KOPT-K1 (cell line): ENCODE measurements around the gene ICAM2.

Experiments
- H3K27ac ChIP-seq: fragments of 200-600 bp; sonication (generic); 2 replicates; pipeline ENCODE4 v1.5.1; 2016; ENCODE audit warnings: antibody characterized with exemption, mild to moderate bottlenecking, low read depth, low read length; ENCODE audit not compliant: poor library complexity, severe bottlenecking
- H3K36me3 ChIP-seq: fragments of 200-600 bp; sonication (generic); 2 replicates; pipeline ENCODE4 v1.5.1; 2017; ENCODE audit warnings: antibody characterized with exemption, mild to moderate bottlenecking, low read length, moderate library complexity; ENCODE audit not compliant: insufficient read depth
- H3K9me3 ChIP-seq: fragments of 200-600 bp; sonication (generic); 2 replicates; pipeline ENCODE4 v1.5.1; 2017; ENCODE audit warnings: antibody characterized with exemption, low read length, mild to moderate bottlenecking; ENCODE audit not compliant: insufficient read depth, poor library complexity, severe bottlenecking

Gene ICAM2

DNA sequence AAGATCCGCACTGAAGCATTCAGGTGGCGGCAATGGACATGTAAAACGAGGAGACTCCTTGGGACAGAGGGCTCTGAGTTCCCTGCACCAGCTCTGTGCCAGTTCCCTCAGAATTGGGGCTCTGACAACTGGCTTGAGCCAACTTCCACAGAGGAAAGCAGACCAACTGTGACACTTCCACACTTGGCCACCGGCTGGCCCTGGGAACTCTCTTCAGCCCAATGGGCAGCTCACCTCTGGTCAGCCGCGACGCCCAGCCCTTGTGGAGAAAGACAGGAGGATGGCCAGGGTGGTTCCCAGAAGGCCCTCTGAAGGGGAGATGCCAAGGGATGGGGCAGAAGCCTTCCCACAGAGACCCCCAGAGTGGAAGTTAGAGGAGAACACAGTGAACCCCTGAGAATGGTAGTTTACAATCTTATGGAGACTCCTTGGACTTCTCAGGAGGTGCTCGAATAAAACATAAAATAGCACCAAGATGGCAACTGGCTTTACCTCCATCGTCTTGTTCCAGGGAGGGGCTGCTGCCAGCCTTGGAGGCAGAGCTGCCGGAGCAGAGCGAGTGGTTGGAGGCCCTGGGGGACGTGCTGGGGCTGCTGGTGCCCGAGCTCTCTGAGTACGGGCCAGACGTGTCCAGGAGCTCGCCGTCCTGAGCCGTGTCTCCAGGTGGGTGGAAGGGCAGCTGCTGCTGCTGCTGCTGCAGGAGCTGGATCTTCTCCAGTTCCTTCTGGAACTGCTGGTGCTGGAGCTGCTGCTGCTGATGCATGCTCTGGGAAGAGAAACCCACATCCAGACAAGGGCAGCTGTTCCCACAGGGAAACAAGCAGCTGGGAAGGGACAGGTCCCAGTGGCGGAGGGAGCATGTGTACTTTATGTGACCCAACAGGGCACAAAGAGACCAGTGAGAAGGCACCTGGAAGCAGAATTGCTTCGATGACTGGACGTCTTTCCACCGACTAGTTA is 35.0 kb upstream of the ICAM2 start:
- Histone ChIP-seq H3K27ac (no peak overlapping the region), H3K9me3 (no peaks in the 10 kb centered on the region)

GRCh38 chr17:64054304-64054703 is 33.9 kb upstream of the ICAM2 start:
- Histone ChIP-seq H3K36me3 (peaks cover 98% of the 10 kb centered on the region), H3K9me3 (no peaks in the 10 kb centered on the region), H3K27ac (no peak overlapping the region)

More for the DNA sequence above, 35.0 kb upstream of the ICAM2 start:
- peaks cover 98% of the 10 kb centered on the region for H3K36me3 ChIP-seq

GRCh38 chr17:64053101-64053500 is 32.7 kb upstream of the ICAM2 start:
- no peaks in the 10 kb centered on the region for H3K9me3 ChIP-seq
- peaks cover 99% of the 10 kb centered on the region for H3K36me3 ChIP-seq
- H3K27ac ChIP-seq, result no peak overlapping the region

DNA sequence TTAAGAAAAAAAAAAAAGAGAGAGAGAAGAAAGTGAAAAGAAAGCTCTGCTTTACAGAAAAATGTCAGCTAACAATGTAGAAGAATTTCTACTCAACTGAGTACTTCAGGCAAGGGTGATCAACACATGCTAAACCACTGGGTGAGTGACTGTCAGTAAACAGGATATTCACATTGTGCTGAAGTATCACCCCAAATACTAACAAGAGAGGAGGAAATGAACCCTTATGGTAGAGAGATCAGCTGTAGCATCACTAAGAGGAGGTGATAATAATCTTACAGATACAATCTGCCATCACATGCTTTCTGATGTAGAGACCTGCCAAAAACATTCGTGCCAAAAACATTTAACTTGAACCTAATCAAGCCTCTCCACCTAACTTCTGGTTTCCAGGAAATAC is 30.7 kb upstream of the ICAM2 start:
- Histone ChIP-seq H3K27ac (peak overlapping the region; percentile 26), H3K36me3 (peaks cover 99% of the 10 kb centered on the region), H3K9me3 (no peaks in the 10 kb centered on the region)

DNA sequence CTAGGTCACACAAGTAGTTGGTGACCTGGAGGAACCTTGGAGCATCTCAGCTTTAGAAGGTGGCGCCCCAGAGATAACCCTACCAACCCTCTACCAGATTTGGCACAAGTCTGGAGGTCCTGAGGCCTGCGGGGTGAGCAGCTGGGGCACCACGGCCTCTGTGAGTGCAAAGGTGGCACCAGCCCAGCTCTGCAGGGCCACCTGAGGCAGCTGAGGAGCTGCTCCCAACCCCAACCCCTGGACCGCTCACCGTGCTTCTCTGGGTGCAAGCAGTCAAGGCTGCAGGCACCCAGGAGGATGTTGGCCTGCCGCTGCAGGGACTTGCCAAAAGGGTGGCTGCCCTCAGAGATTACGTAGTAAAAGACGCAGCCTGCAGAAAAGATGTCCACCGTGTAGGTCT is 28.4 kb upstream of the ICAM2 start:
- Histone ChIP-seq H3K36me3 (peaks cover 99% of the 10 kb centered on the region), H3K9me3 (no peaks in the 10 kb centered on the region), H3K27ac (no peak overlapping the region)

DNA sequence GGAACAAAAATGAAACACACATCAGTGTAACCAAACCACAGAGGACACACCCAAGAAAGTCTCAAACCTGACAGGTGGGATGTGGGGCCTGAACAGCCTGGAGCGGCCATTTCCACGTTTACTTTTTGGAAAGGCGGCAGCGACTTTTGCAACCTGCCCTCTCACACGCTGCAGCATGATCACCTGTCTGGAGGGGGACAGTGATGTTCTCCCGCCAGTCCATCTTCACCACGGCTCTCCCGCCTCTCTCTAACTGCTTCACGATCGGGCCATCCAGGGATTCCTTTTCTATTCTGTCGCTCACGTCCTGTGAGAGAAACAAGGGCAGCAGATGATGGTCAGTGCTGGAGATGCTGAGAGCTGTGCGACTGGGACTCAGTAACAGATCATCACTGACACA is 24.7 kb upstream of the ICAM2 start:
- Histone ChIP-seq H3K27ac (no peak overlapping the region), H3K36me3 (peaks cover 95% of the 10 kb centered on the region), H3K9me3 (no peaks in the 10 kb centered on the region)

DNA sequence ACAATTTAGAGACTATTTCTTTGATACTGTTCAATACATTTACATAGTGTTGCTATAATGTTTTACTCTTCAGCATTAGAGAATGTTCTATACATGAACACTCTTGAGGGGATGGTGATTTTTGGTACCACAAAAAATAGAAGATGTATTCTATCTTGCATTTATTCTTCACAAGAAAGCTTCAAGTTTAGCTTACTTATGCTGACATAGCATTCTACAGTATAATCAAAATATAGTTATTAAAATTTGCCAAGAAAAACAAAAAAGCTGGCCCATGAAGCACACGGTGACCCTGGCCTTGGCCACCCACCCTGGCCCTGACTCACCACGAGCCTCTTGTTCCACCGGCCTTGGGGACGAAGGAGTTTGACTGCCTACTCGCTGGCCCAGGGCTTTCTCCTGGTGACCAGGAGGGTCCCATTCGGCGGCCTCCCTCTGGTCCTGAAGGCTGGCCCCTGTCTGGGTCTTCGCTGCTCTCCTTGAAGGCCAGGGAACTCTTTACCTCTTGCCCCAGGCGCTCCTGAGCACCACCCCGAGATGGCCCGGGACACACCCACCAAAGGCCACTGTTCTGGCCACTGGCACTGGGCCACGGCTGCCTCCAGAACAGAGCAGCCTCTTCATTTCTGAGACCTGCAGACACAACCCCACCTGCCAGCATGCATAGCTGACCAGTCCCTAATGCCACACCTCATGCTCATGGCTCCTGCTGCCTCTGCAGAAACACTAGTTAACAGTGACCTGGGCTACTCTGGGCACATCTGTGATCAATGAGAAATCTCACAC is 22.5 kb upstream of the ICAM2 start:
- no peak overlapping the region for H3K27ac ChIP-seq
- peaks cover 90% of the 10 kb centered on the region for H3K36me3 ChIP-seq
- no peaks in the 10 kb centered on the region for H3K9me3 ChIP-seq

DNA sequence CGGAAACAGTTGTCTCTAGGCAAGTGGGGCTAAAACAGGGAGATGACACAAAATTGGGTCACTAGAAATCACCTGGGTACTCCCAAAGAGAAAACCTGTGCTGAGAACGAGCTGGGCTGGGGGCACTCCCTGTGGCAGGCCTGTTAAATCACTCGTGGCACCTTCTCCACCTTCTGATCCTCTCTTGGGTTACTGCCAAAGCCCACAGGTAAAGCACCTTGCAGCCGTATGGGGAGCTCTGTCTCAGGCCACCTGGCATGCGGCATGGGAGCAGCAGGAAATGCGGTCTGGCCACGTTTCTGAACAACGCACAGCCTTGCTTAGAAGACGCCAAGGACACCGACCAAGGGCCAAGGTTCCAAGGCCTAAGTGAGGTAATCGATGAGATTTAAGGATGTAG is 21.5 kb upstream of the ICAM2 start:
- Histone ChIP-seq H3K9me3 (no peaks in the 10 kb centered on the region), H3K27ac (no peak overlapping the region), H3K36me3 (peaks cover 90% of the 10 kb centered on the region)

GRCh38 chr17:64040206-64040605 is 19.8 kb upstream of the ICAM2 start:
- Histone ChIP-seq H3K27ac (no peak overlapping the region), H3K9me3 (no peaks in the 10 kb centered on the region), H3K36me3 (peaks cover 73% of the 10 kb centered on the region)

GRCh38 chr17:64039106-64039400 is 18.6 kb upstream of the ICAM2 start:
- H3K36me3 ChIP-seq, result peaks cover 62% of the 10 kb centered on the region
- no peak overlapping the region for H3K27ac ChIP-seq
- no peaks in the 10 kb centered on the region for H3K9me3 ChIP-seq

- Histone ChIP-seq H3K36me3 (peaks cover 56% of the 10 kb centered on the region), H3K9me3 (no peaks in the 10 kb centered on the region), H3K27ac (no peak overlapping the region)
Measured at GRCh38 chr17:64038331-64039105, 18.1 kb upstream of the ICAM2 start.

DNA sequence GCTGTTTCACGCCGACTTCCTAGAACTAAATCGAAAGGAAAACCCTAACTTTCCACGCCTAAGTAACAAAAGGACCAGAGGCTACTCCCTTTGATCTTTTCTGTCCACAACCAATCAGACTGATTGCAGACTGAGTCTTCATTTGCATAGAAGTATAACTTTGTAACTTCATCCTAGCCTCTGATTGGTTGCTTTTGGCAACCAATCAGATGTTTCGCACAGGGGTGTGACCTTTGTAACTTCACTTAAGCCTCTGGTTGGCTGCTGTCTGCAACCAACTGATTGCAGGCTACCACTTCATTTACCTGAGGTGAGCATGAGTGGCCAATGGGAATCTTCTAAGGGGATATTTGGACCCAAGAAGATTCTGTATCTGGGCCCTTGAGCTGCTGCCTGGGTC is 17.4 kb upstream of the ICAM2 start:
- no peak overlapping the region for H3K27ac ChIP-seq
- peaks cover 49% of the 10 kb centered on the region for H3K36me3 ChIP-seq
- no peaks in the 10 kb centered on the region for H3K9me3 ChIP-seq

GRCh38 chr17:64037180-64037579 is 16.7 kb upstream of the ICAM2 start:
- no peak overlapping the region for H3K27ac ChIP-seq
- H3K9me3 ChIP-seq, result no peaks in the 10 kb centered on the region
- peaks cover 43% of the 10 kb centered on the region for H3K36me3 ChIP-seq

DNA sequence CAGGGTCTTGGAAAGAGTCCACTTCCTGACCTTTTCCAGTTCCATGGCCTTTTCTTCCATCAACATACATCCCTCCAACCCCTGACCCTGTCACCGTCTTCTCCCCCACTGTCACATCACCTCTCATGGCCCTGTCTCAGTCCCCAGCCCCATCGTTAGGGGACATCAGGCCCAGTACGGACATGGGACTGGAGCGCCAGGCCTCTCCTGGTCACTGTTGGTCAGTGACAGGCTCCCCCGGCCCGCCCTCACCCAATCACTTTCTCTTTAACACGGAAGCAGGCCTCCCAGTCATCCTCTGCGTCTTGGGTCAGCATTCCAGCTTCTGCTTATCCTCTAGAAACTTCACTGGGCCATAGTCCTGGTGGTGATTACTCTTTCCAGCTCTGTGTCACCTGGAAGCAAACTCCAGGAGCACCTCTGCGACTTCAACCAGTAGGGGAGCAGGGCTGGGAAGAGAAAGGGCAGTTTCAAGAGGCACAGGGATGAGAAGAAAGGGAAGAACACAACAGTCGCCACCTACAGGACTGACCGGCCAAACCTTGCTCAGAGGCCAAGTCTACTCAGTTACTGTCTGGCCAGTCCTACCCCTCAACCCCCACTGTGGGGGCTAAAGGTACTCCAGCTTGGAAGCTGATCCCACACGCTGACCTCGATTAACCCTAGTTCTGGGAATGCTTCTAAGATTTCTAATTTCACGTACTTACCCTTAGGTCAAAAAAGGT is 15.9 kb upstream of the ICAM2 start:
- Histone ChIP-seq H3K9me3 (no peaks in the 10 kb centered on the region), H3K27ac (no peak overlapping the region), H3K36me3 (peaks cover 37% of the 10 kb centered on the region)
